ENCODE measurements around the gene HDDC3. TPM values are rescaled to one million over a fixed set of nuclear protein-coding genes. Genes with fewer than 3 reads are reported as not detected.

Gene HDDC3, protein sequence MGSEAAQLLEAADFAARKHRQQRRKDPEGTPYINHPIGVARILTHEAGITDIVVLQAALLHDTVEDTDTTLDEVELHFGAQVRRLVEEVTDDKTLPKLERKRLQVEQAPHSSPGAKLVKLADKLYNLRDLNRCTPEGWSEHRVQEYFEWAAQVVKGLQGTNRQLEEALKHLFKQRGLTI
- total RNA-seq: 10 to 100 TPM; 16.7 to 18.3 TPM
- 12.1 TPM for polyA plus RNA-seq (ENCODE audit: insufficient read depth, low read depth, low replicate concordance)
- long read RNA-seq, donor 1, full-length matches to known transcripts: 13 of 13 reads
- long read RNA-seq, donor 1, partial matches to known transcripts: 0 of 13 reads
- long read RNA-seq, donor 1, other reads (novel, unspliced or antisense): 0 of 13 reads
- long read RNA-seq, donor 2, transcript HDDC3-202 (4 exons, 1,880 nt): major isoform, 11 of 13 reads
- long read RNA-seq, donor 2, partial matches to known transcripts: 0 of 13 reads
- long read RNA-seq, donor 2, other reads (novel, unspliced or antisense): 0 of 13 reads

DNA sequence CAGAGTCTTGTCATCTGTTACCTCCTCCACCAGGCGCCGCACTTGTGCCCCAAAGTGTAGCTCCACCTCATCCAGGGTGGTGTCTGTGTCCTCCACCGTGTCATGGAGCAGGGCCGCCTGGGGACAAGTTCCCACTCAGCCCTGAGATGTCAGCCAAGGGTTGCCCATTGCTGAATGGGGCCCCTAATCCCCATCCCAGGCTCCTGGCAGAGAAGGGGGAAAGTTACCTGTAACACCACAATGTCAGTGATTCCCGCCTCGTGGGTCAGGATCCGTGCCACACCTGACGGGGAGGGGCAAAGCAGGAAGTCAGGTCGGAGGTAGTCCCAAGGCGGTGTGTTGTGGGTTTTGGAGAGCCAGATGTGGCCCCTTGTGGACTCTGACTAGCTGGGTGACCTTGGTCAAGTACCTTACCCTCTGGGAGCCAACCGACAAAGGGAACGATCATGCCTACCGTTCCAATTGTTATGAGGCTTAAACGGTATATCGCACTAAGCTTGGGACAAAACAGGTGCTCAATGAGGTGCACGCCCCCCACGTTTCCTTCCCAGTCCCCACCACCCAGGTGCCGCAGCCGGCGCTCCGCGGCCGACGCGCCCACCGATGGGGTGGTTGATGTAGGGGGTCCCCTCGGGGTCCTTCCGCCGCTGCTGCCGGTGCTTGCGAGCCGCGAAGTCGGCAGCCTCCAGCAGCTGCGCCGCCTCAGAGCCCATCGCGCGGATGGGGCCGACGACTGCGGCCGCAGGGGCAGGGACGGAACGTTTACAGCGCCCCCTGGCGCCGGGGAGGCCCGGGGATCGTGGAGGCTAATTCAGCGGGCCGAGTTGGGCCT is at the start of gene HDDC3:
Gene HDDC3 (minus strand): TSS at position 722 of the 832 bp plus-strand sequence. CDS start 9 bp downstream, at position 713.
- no peak for TF ChIP-seq POLR2A (IDR thresholded peaks at IDR 0.05)
- TF ChIP-seq, protein P1, sequence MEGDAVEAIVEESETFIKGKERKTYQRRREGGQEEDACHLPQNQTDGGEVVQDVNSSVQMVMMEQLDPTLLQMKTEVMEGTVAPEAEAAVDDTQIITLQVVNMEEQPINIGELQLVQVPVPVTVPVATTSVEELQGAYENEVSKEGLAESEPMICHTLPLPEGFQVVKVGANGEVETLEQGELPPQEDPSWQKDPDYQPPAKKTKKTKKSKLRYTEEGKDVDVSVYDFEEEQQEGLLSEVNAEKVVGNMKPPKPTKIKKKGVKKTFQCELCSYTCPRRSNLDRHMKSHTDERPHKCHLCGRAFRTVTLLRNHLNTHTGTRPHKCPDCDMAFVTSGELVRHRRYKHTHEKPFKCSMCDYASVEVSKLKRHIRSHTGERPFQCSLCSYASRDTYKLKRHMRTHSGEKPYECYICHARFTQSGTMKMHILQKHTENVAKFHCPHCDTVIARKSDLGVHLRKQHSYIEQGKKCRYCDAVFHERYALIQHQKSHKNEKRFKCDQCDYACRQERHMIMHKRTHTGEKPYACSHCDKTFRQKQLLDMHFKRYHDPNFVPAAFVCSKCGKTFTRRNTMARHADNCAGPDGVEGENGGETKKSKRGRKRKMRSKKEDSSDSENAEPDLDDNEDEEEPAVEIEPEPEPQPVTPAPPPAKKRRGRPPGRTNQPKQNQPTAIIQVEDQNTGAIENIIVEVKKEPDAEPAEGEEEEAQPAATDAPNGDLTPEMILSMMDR (IDR thresholded peaks at IDR 0.05): peak; percentile 87 to 93 (median 90)
- intact Hi-C loops (cut with DNase I; ENCODE audit: low total_unique reads): no loop called here
- Histone ChIP-seq H3K27ac (peak within 1 kb of the TSS; percentile 74 to 88), H3K4me1 (peaks cover 41% of the 10 kb centered on the region), H3K36me3 (ENCODE audit: low read depth, missing control alignments) (no peaks in the 10 kb centered on the region), H3K27me3 (no peaks in the 10 kb centered on the region), H3K4me3 (peak within 1 kb of the TSS; percentile 66 to 79), H3K9me3 (no peaks in the 10 kb centered on the region)
- peak; percentile 92 for DNase-seq
- 1 to 8% methylated on average over 5 to 51 of the region's 52 CpGs for WGBS, 2 donors

- H3K27ac ChIP-seq: no peak overlapping the region
- H3K4me3 ChIP-seq: no peak overlapping the region
- intact Hi-C loops (cut with DNase I; ENCODE audit: low total_unique reads): no loop called here
- no peaks in the 10 kb centered on the region for H3K9me3 ChIP-seq
- H3K4me1 ChIP-seq: no peaks in the 10 kb centered on the region
- H3K27me3 ChIP-seq: no peaks in the 10 kb centered on the region
- TF ChIP-seq, protein P1 (IDR thresholded peaks at IDR 0.05): no peak
- no peak for TF ChIP-seq POLR2A (IDR thresholded peaks at IDR 0.05)
- DNase-seq: no peak
- WGBS, 2 donors: 93 to 96% methylated on average over 5 of the region's 5 CpGs
- H3K36me3 ChIP-seq (ENCODE audit: low read depth, missing control alignments): no peaks in the 10 kb centered on the region
Measured at GRCh38 chr15:90982135-90982534, 49.8 kb upstream of the HDDC3 start.

DNA sequence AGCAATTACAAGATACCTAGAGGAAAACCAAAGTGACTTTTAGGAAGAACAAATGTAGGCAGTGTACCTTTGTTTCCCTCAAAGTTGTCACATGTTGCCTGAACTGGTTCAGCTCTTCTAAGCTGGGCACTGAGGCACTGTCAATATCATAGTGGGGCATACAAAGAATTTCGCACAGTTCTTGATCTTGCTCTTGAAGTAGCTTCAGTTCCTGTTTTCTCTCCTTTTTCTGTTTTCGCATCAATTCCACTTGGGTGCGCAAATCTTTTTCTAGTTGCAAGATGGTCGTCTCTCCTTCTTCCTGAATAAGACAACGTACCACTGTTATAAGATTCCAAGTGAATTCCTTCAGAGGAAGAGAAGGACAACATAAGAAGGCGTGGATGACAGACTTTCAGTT is 49.3 kb upstream of the HDDC3 start:
- DNase-seq: no peak
- intact Hi-C loops (cut with DNase I; ENCODE audit: low total_unique reads): no loop called here
- Histone ChIP-seq H3K9me3 (no peaks in the 10 kb centered on the region), H3K36me3 (ENCODE audit: low read depth, missing control alignments) (no peaks in the 10 kb centered on the region), H3K27me3 (no peaks in the 10 kb centered on the region), H3K4me1 (no peaks in the 10 kb centered on the region), H3K27ac (no peak overlapping the region), H3K4me3 (no peak overlapping the region)
- TF ChIP-seq POLR2A (IDR thresholded peaks at IDR 0.05): no peak
- TF ChIP-seq, protein P1 (IDR thresholded peaks at IDR 0.05): no peak
- 86 to 94% methylated on average over 6 of the region's 6 CpGs for WGBS, 2 donors

DNA sequence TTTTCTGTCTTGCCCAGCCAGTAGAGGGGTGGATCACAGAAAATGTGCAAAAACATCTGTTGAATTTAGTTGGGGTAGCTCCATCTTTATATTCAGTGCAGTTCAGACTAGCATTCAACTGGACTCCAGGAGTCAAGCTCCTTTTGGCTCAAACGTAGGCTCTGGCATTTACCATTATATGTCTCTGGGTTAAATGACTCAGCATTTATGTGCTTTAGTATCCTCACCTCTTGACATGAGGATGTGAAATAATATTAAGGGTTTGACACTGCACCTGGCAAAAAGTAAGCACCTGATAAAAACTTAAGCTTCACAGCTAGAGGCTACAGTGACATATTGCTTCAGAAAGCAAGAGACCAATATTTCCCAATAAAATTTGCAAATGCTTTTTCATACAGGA is 47.2 kb upstream of the HDDC3 start:
- no peaks in the 10 kb centered on the region for H3K27me3 ChIP-seq
- H3K27ac ChIP-seq: no peak overlapping the region
- intact Hi-C loops (cut with DNase I; ENCODE audit: low total_unique reads): no loop called here
- DNase-seq: no peak
- H3K4me3 ChIP-seq: no peak overlapping the region
- no peaks in the 10 kb centered on the region for H3K36me3 ChIP-seq (ENCODE audit: low read depth, missing control alignments)
- H3K4me1 ChIP-seq: no peaks in the 10 kb centered on the region
- 38 to 72% methylated on average over 1 of the region's 1 CpG for WGBS, 2 donors
- H3K9me3 ChIP-seq: no peaks in the 10 kb centered on the region
- TF ChIP-seq, protein P1 (IDR thresholded peaks at IDR 0.05): no peak
- TF ChIP-seq POLR2A (IDR thresholded peaks at IDR 0.05): no peak

Measured in testis (tissue), 5 donors.